CD14-positive monocyte (primary cell): ENCODE data around the gene COL4A5. TPM values are rescaled to one million over a fixed set of nuclear protein-coding genes. Genes with fewer than 3 reads are reported as not detected.

Experiments
- DNase-seq, 3 donors: peaks; one replicate each; pipeline ENCODE4 v3.0.0-alpha.2; 2011 to 2022
- H2AFZ ChIP-seq: 2 replicates; pipeline ENCODE4 v1.6.0; 2012; ENCODE audit warnings: mild to moderate bottlenecking, low read depth, low read length, inconsistent platforms; ENCODE audit not compliant: insufficient read depth, poor library complexity, severe bottlenecking
- H3K27ac ChIP-seq, 2 donors: 1 replicate in 1 of 2; 2 replicates in 1 of 2; pipeline ENCODE4 v1.5.1; 2012 to 2013; ENCODE audit warnings: low read length in 2 of 2, control low read depth in 1 of 2, inconsistent platforms in 1 of 2, low read depth in 1 of 2, mild to moderate bottlenecking in 1 of 2
- H3K27me3 ChIP-seq, 2 donors: one replicate each; pipeline versions ENCODE4 v1.6.0 to v1.6.1; 2011 to 2013; ENCODE audit warnings: low read length in 2 of 2; ENCODE audit not compliant: control insufficient read depth in 2 of 2, insufficient read depth in 2 of 2
- H3K36me3 ChIP-seq, 2 donors: replicated peaks in 1 of 2; 1 replicate in 1 of 2; 2 replicates in 1 of 2; pipeline versions ENCODE4 v1.5.1 to v1.6.1; 2012 to 2013; ENCODE audit warnings: low read length in 2 of 2, control low read depth in 1 of 2, inconsistent platforms in 1 of 2, mild to moderate bottlenecking in 1 of 2; ENCODE audit not compliant: insufficient read depth in 2 of 2, control insufficient read depth in 1 of 2
- H3K4me1 ChIP-seq, 2 donors: 1 replicate in 1 of 2; 2 replicates in 1 of 2; pipeline versions ENCODE4 v1.5.1 to v1.6.1; 2012 to 2013; ENCODE audit warnings: low read length in 2 of 2, control low read depth in 1 of 2, inconsistent platforms in 1 of 2, mild to moderate bottlenecking in 1 of 2, moderate library complexity in 1 of 2; ENCODE audit not compliant: insufficient read depth in 2 of 2, control insufficient read depth in 1 of 2
- H3K4me2 ChIP-seq: replicated peaks from 2 replicates; pipeline ENCODE3; 2012; ENCODE audit warnings: low read length, moderate library complexity, mild to moderate bottlenecking; ENCODE audit not compliant: poor library complexity, severe bottlenecking; ENCODE audit errors: extremely low read depth
- H3K4me3 ChIP-seq, 3 experiments: fragments of 200-600 bp in 1 of 3; sonication (generic) in 1 of 3; replicated peaks in 1 of 3; 1 replicate in 2 of 3; 2 replicates in 1 of 3; pipeline ENCODE4 v1.5.1; 2011 to 2013; ENCODE audit warnings: low read length in 3 of 3, mild to moderate bottlenecking in 3 of 3, control low read depth in 2 of 3, low read depth in 2 of 3, inconsistent platforms in 1 of 3, moderate library complexity in 1 of 3
- H3K79me2 ChIP-seq: 2 replicates; pipeline ENCODE4 v1.6.0; 2012; ENCODE audit warnings: mild to moderate bottlenecking, control low read depth, inconsistent platforms, low read length, moderate library complexity; ENCODE audit not compliant: insufficient read depth
- H3K9ac ChIP-seq: 2 replicates; pipeline ENCODE4 v1.6.0; 2017; ENCODE audit warnings: low read length, mild to moderate bottlenecking; ENCODE audit not compliant: insufficient read depth, poor library complexity, severe bottlenecking
- H3K9me3 ChIP-seq, 2 donors: replicated peaks in 1 of 2; 1 replicate in 1 of 2; 2 replicates in 1 of 2; pipeline versions ENCODE4 v1.5.1 to v1.6.1; 2012 to 2013; ENCODE audit warnings: low read length in 2 of 2, control low read depth in 1 of 2; ENCODE audit not compliant: control insufficient read depth in 1 of 2, insufficient read depth in 1 of 2
- H4K20me1 ChIP-seq: 2 replicates; pipeline ENCODE4 v1.6.0; 2012; ENCODE audit warnings: mild to moderate bottlenecking, low read length, control low read depth, moderate library complexity; ENCODE audit not compliant: insufficient read depth
- H3K27ac Mint-ChIP-seq, 7 donors: one replicate each; pipeline ENCODE4 v1.8.0; 2020; ENCODE audit warnings: mild to moderate bottlenecking in 7 of 7, mixed read lengths in 7 of 7, moderate library complexity in 6 of 7, inconsistent platforms in 2 of 7
- H3K27me3 Mint-ChIP-seq, 3 donors: one replicate each; pipeline ENCODE4 v1.8.0; 2021 to 2022; ENCODE audit warnings: low read depth in 3 of 3, mild to moderate bottlenecking in 3 of 3, mixed read lengths in 3 of 3, moderate library complexity in 3 of 3, inconsistent platforms in 1 of 3
- H3K36me3 Mint-ChIP-seq, 2 donors: one replicate each; pipeline ENCODE4 v1.8.0; 2020; ENCODE audit warnings: mixed read lengths in 2 of 2, inconsistent platforms in 1 of 2, mild to moderate bottlenecking in 1 of 2
- H3K4me1 Mint-ChIP-seq: one replicate; pipeline ENCODE4 v1.8.0; 2020; ENCODE audit warnings: mild to moderate bottlenecking, mixed read lengths
- H3K4me3 Mint-ChIP-seq, 2 donors: one replicate each; pipeline ENCODE4 v1.8.0; 2020; ENCODE audit warnings: mild to moderate bottlenecking in 2 of 2, mixed read lengths in 2 of 2, moderate library complexity in 1 of 2
- H3K9me3 Mint-ChIP-seq, 7 donors: one replicate each; pipeline ENCODE4 v1.8.0; 2020 to 2022; ENCODE audit warnings: mixed read lengths in 7 of 7, mild to moderate bottlenecking in 6 of 7, moderate library complexity in 6 of 7, inconsistent platforms in 2 of 7
- CTCF ChIP-seq: fragments of 200-600 bp; IDR thresholded peaks from one replicate; pipeline ENCODE4 v1.8.0; 2022; ENCODE audit warnings: antibody characterized with exemption, mild to moderate bottlenecking
- WGBS: methylation state at CpG from one replicate; pipeline ENCODE4 v1.1.5; 2013; ENCODE audit warnings: missing lambda C conversion rate; ENCODE audit not compliant: insufficient coverage; 5-methylcytosine and 5-hydroxymethylcytosine counted together
- intact Hi-C, 2 donors: fragments of 100-400 bp; cut with micrococcal nuclease; formaldehyde crosslinking; loops; one replicate each; pipeline versions ENCODE4 v1.15.0 to v1.15.1; 2023
- polyA plus RNA-seq, 3 donors: library from polyadenylated mRNA; depleted of rRNA in 1 of 3; unstranded in 2 of 3; stranded (reverse) in 1 of 3; fragments of 300-500 nt in 2 of 3; fragments of >200 nt in 1 of 3; fragmentation: Illumina TruSeq in 2 of 3; gene quantifications; 1 replicate in 2 of 3; 2 replicates in 1 of 3; pipeline ENCODE4 v1.2.3, GENCODE V29; 2012 to 2021

Gene COL4A5
- polyA plus RNA-seq, 3 donors, result not detected

DNA sequence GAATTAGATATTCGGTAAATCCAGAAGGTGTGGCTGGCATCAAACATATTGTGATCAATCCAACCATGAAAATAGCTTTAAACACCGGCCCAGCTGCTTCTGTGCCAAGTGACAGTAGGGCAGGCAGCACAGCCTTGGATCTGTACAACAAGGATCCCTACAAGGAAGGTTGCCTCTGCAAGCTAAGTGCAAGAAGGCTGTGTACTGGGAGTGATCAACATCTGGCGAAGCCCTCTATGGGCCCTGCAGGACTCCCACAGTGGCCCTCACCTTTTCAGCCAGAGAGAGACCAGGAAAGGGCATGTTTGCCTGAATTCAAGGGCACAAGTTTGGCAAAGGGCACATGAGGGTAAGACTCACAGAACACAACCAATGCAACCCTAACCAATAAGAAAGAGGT is 287.1 kb downstream of the COL4A5 start:
- H3K4me2 ChIP-seq, result no peak overlapping the region
- no peaks in the 10 kb centered on the region for H3K9me3 ChIP-seq
- no peak overlapping the region for H3K27ac ChIP-seq
- no CpG with 5 or more reads among the region's 3 CpGs for WGBS
- no peak for TF ChIP-seq CTCF
- H3K4me1 ChIP-seq, result no peaks in the 10 kb centered on the region
- no peaks in the 10 kb centered on the region for H3K9me3 Mint-ChIP-seq
- intact Hi-C loops, result no loop called here
- H3K27me3 Mint-ChIP-seq, result peaks cover 15 to 22% (median 17%) of the 10 kb centered on the region in 3 donors
- no peaks in the 10 kb centered on the region for H4K20me1 ChIP-seq
- no peaks in the 10 kb centered on the region for H3K79me2 ChIP-seq
- no peaks in the 10 kb centered on the region for H3K36me3 ChIP-seq
- H2AFZ ChIP-seq, result no peak overlapping the region
- H3K4me1 Mint-ChIP-seq, result no peaks in the 10 kb centered on the region
- no peak overlapping the region for H3K4me3 ChIP-seq
- no peak overlapping the region for H3K9ac ChIP-seq
- H3K27me3 ChIP-seq, result peaks cover 9 to 13% of the 10 kb centered on the region in 2 donors
- no peak overlapping the region for H3K27ac Mint-ChIP-seq
- DNase-seq, result no peak
- no peak overlapping the region for H3K4me3 Mint-ChIP-seq
- H3K36me3 Mint-ChIP-seq, result no peaks in the 10 kb centered on the region

GRCh38 chrX:108731153-108731552 is 291.5 kb downstream of the COL4A5 start:
- WGBS, result no CpG with 5 or more reads among the region's 2 CpGs
- Mint-ChIP-seq H3K36me3 (no peaks in the 10 kb centered on the region), H3K4me1 (peaks cover 1% of the 10 kb centered on the region), H3K9me3 (peaks cover 0 to 26% (median 11%) of the 10 kb centered on the region in 7 donors), H3K4me3 (no peak overlapping the region), H3K27me3 (peaks cover 48 to 64% (median 60%) of the 10 kb centered on the region in 3 donors), H3K27ac (no peak overlapping the region)
- Histone ChIP-seq H3K27ac (no peak overlapping the region), H4K20me1 (no peaks in the 10 kb centered on the region), H3K36me3 (no peaks in the 10 kb centered on the region), H3K9me3 (peaks cover 0 to 11% of the 10 kb centered on the region in 2 donors), H3K4me1 (no peaks in the 10 kb centered on the region), H3K4me3 (no peak overlapping the region), H2AFZ (no peak overlapping the region), H3K27me3 (peaks cover 9 to 54% of the 10 kb centered on the region in 2 donors), H3K4me2 (no peak overlapping the region), H3K9ac (no peak overlapping the region), H3K79me2 (no peaks in the 10 kb centered on the region)
- no peak for TF ChIP-seq CTCF
- no peak for DNase-seq
- intact Hi-C loops, result no loop called here
